Measurements from ENCODE around the gene CAMTA1.
"Not testable (repeated sequence)": the region's sequence is repeated elsewhere in the genome, so short reads cannot be mapped to it uniquely, and the experiment has no call there.

The CAMTA1 gene

GRCh38 chr1:7693037-7693436 is 907.8 kb downstream of the CAMTA1 start:
- DNase-seq (ENCODE audit: low read depth in 3 of 3, low spot score in 1 of 3): not testable (repeated sequence)

- no peak for DNase-seq (ENCODE audit: low read depth in 3 of 3, low spot score in 1 of 3)
These were observed 908.4 kb downstream of the CAMTA1 start for GRCh38 chr1:7693662-7694061.

GRCh38 chr1:7694600-7695496 is 909.6 kb downstream of the CAMTA1 start:
- no peak for DNase-seq (ENCODE audit: low read depth in 3 of 3, low spot score in 1 of 3)

DNA sequence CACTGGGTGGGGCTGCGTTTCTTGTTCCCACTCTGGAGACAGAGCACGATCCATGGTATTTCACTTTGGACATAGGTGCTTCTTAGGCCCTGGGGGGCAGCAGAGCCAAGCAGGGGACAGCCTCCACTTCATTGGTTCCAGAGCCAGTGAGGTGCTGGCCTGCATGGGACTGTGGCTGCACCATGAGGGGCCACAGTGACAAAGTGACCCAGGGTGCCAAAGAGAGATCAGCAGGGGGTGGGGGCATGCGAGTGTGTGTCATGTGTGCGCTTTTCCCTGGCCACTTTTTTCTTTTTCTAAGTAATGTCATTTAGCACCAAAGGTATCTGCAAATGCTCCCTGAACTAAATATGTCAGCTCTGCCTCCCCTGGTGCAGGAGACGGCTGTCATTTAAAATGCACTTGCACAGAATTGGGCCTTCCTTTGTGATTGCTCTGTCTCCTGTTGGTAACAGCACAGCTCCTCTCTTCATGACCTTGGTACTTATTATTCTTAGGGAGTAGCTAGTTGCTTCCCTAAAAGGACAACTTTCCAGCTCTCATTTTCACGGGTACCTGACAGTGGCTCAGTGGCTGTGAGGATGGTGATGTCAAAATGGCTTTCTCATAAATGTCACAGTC is 910.4 kb downstream of the CAMTA1 start:
- no peak for DNase-seq (ENCODE audit: low read depth in 3 of 3, low spot score in 1 of 3)

- DNase-seq (ENCODE audit: low read depth in 3 of 3, low spot score in 1 of 3): no peak
These were observed 913.4 kb downstream of the CAMTA1 start for GRCh38 chr1:7698641-7699040.

DNA sequence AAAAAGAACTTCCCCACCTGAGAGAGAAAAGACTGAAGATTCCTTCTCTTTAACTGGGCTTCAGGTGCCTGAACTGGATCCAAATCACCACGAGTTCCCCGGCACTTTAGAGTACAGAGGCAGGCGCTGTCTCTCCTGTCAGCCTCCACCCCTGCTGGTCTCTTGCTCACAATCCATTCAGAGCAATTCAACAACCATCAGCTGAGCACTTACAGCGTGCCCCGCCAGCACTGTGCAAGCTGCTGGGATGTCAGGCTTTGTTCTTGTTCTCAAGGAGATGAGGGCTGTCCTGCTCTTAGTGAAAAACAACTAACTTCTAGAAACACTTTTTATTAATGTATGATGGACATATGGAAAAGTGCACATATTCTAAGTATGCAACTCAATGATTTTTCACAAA is 917.1 kb downstream of the CAMTA1 start:
- no peak for DNase-seq (ENCODE audit: low read depth in 3 of 3, low spot score in 1 of 3)

- no peak for DNase-seq (ENCODE audit: low read depth in 3 of 3, low spot score in 1 of 3)
These were observed 918.3 kb downstream of the CAMTA1 start for GRCh38 chr1:7703321-7704213.

- peak; percentile 76 to 94 (median 78) for DNase-seq (ENCODE audit: low read depth in 3 of 3, low spot score in 1 of 3)
These were observed 919.2 kb downstream of the CAMTA1 start for GRCh38 chr1:7704214-7705047.

- peak in 1 of 3 donors; percentile 7 for DNase-seq (ENCODE audit: low read depth in 3 of 3, low spot score in 1 of 3)
These were observed 920.0 kb downstream of the CAMTA1 start for GRCh38 chr1:7705048-7705907.

DNA sequence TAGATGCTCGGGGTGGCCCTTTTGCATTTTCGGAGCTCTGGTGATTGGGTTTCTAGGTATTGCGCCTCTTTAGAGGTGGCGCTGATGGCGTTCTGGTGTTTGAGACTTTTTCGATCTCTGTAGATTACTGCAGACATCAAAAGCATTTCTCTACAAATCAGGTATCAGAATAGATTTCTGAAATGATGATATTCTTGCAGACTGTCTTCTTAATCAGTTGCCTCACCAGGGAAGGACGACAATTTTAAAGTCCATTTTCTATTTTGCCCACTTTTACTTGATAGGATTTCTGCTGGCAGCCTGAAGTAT is 920.6 kb downstream of the CAMTA1 start:
- no peak for DNase-seq (ENCODE audit: low read depth in 3 of 3, low spot score in 1 of 3)

- no peak for DNase-seq (ENCODE audit: low read depth in 3 of 3, low spot score in 1 of 3)
These were observed 922.3 kb downstream of the CAMTA1 start for GRCh38 chr1:7707527-7707926.

GRCh38 chr1:7708065-7708464 is 922.8 kb downstream of the CAMTA1 start:
- not testable (repeated sequence) for DNase-seq (ENCODE audit: low read depth in 3 of 3, low spot score in 1 of 3)

- DNase-seq (ENCODE audit: low read depth in 3 of 3, low spot score in 1 of 3): no peak
These were observed 925.6 kb downstream of the CAMTA1 start for GRCh38 chr1:7710859-7711258.

DNA sequence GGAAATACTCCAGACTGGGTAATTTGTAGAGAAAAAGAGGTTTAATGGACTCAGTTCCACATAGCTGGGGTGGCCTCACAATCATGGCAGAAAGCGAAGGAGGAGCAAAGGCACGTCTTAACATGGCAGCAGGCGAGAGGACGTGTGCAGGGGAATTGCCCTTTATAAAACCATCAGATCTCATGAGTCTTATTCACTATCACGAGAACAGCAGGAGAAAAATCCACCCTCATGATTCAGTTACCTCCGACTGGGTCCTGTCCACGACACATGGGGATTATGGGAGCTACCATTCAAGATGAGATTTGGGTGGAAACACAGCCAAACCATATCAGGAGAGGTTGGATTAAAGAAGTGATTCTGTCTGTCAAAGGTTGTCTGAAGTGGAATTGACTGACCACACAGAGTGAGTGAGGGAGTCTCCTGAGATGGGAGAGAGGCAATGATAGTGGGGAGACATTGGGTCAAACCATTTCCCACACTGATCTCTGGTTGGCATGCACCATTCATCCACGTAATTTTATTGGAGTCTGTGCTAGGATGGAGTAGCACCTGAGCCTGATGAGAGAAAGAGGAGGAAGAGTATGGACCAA is 927.6 kb downstream of the CAMTA1 start:
- DNase-seq (ENCODE audit: low read depth in 3 of 3, low spot score in 1 of 3): no peak

DNA sequence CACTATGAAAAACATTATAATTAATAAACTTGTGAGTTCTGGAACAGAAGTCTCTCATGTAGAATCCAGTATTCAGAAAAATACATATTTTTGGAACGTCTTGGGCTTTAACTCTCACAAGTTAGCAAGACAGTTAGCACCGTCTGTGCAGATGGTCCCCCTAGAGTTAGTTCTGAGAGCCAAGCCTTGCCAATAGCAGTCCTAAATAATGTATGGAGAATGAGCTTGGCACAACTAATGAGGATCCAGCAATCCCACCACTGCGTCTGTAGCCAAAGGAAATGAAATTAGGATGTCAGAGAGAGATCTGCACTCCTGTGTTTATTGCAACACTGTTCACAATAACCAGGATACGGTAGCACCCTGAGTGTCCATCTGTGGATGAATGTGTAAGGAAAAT is 931.3 kb downstream of the CAMTA1 start:
- no peak for DNase-seq (ENCODE audit: low read depth in 3 of 3, low spot score in 1 of 3)

DNA sequence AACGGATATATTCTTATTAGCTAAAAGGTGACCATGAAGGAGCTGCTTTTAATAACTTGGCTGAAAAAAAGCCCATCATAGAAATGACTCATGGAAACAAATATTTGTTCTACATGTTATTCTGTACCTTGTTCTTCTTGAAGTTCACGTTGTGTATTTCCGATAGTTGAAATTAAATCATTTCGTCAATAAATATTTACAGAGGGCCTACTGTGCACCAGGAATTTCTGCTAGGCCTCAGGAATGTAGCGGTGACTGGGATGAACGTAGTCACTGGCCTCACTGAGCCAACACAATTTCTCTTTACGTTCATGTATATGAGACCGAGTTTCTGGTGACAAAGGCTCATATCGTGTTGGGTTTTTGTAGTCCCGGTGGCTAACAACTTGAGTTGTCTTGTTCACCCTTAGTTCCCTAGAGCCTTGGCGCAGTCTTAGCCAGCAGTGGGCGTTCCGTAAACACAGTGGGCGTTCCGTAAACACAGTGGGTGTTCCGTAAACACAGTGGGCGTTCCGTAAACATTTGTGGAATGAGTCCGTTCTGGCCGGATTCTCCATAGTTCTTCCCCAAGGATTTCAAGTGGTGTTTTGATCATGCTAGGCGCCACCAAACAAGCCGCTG is 932.6 kb downstream of the CAMTA1 start:
- no peak for DNase-seq (ENCODE audit: low read depth in 3 of 3, low spot score in 1 of 3)

- DNase-seq (ENCODE audit: low read depth in 3 of 3, low spot score in 1 of 3): no peak
These were observed 934.3 kb downstream of the CAMTA1 start for GRCh38 chr1:7719468-7720094.

DNA sequence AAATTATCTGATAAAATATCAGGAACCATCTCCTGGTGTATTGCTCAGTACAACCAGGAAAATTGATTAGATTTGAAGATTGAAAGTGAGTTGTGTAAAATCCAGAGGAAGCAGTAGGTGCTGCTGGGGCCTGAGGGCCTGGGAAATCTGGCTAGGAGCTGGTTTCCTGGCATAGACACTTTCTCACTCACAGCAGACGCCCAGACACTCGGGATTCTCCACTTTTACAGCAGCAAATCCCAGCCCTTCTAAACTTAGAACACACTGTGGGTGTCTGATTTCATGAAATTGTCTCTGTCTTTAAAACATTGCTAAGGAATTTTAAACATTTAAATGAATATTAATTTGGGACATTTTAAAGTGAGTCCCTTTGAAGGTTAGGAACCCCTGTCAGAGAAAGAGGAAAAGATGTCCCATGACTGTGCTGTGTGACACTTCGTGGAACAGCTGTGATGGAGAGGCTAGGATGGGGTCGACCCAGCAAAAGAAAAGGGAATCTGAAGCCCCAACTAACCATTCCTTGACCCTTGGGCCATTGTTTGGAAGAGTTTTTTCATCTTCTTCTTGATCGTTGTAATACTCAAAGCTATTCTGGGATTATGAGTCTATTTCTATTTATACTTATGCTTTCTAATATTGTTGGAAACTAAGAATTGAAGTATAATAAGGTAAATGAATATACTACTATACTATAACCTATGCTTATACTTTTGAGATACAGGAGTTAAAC is 936.9 kb downstream of the CAMTA1 start:
- DNase-seq (ENCODE audit: low read depth in 3 of 3, low spot score in 1 of 3): no peak

Data from stimulated activated CD4-positive, alpha-beta T cell treated with anti-CD3 and anti-CD28 coated beads, TNF-alpha, amount 100 ng/mL, for 1 hour (primary cell).